ENCODE data around the gene SH3BGRL2. TPM values are rescaled to one million over a fixed set of nuclear protein-coding genes. Genes with fewer than 3 reads are reported as not detected.
"Not testable (repeated sequence)": the region's sequence is repeated elsewhere in the genome, so short reads cannot be mapped to it uniquely, and the experiment has no call there.

SH3BGRL2 gene
- total RNA-seq, 1 experiment from 2014 or later: 46.1 TPM

DNA sequence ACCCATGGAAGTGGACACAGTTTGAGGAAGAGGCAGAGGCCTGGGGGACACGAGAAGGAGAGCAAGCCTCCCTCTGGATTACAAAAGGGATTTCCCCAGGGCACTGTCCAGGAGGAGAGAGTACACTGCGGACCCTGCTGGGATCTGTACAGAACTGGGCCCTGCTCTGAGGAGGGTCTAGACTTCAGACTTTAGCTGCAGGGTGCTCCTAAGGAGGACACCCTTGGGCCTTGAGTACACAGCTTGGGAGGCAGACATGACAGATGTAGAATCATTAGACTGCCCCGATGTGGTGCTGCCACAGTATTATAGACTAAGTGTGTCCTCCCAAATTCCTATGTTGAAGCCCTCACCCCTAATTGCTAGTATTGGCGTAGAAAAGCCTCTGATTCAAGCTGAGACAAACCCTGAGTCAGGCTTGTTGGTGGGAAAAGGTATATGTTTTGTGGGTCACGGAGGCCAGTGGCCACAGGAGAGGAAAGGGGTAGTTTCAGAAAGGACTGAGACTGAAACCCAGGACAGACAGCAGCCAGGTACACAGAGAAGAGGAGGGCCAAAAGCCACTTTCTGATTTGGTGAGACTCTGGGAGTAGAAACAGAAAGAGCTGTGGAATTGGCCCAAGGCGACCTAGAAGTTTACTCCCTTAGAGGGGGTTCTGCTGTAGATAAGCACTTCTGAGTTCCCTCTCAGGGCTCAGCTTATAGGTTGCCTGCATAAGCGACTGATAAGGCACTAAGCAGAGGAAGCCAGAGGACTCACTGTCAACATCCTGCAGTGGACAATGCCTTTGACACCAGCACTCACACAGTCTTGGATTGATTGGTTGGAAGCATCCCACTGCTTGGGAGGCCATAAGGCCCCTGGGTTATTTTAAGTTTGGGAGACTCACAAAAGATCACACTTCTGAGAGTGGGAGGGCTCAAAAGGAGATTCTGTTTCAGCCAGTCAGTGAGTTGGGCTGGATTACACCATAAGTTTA, 16.5 kb upstream of the SH3BGRL2 start:
- Mint-ChIP-seq H3K36me3 (ENCODE audit: insufficient read depth, unreplicated experiment) (peaks cover 5% of the 10 kb centered on the region), H3K4me3 (ENCODE audit: low read depth, unreplicated experiment) (no peak overlapping the region), H3K27ac (ENCODE audit: unreplicated experiment) (no peak overlapping the region), H3K4me1 (ENCODE audit: low read depth, unreplicated experiment) (peaks cover 34% of the 10 kb centered on the region), H3K9me3 (ENCODE audit: low read depth, unreplicated experiment) (no peaks in the 10 kb centered on the region), H3K27me3 (ENCODE audit: unreplicated experiment) (no peaks in the 10 kb centered on the region)
- TF ChIP-seq, protein P1, sequence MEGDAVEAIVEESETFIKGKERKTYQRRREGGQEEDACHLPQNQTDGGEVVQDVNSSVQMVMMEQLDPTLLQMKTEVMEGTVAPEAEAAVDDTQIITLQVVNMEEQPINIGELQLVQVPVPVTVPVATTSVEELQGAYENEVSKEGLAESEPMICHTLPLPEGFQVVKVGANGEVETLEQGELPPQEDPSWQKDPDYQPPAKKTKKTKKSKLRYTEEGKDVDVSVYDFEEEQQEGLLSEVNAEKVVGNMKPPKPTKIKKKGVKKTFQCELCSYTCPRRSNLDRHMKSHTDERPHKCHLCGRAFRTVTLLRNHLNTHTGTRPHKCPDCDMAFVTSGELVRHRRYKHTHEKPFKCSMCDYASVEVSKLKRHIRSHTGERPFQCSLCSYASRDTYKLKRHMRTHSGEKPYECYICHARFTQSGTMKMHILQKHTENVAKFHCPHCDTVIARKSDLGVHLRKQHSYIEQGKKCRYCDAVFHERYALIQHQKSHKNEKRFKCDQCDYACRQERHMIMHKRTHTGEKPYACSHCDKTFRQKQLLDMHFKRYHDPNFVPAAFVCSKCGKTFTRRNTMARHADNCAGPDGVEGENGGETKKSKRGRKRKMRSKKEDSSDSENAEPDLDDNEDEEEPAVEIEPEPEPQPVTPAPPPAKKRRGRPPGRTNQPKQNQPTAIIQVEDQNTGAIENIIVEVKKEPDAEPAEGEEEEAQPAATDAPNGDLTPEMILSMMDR (IDR thresholded peaks at IDR 0.05; ENCODE audit: unreplicated experiment): no peak
- CTCF ChIA-PET: no interaction called here
- intact Hi-C loops (cut with micrococcal nuclease; ENCODE audit: unreplicated experiment): no loop called here
- no peak for DNase-seq
- no TSS peak for BruUV-seq (replicated peaks)

DNA sequence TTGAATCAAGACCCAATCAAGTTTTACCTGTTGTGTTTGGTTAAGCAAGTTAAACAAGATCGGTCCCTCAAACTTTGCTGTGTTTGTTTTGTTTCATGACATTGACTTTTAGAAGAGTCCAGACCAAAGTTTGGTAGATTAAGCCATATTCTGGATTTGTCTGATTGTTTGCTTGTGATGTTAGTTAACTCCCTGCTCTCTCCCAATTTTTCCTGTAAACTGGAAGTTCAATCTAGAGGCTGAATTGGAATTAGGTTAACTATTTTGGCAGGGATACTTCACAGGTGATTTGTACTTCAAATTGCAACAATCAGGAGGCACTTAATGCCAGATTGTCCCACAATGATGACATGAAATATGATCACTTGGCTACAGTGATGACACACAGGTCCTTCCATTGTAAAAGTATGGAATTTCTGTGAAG, 13.6 kb upstream of the SH3BGRL2 start:
- no peaks in the 10 kb centered on the region for H3K36me3 Mint-ChIP-seq (ENCODE audit: insufficient read depth, unreplicated experiment)
- CTCF ChIA-PET: no interaction called here
- no peaks in the 10 kb centered on the region for H3K9me3 Mint-ChIP-seq (ENCODE audit: low read depth, unreplicated experiment)
- intact Hi-C loops (cut with micrococcal nuclease; ENCODE audit: unreplicated experiment): no loop called here
- no peak overlapping the region for H3K4me3 Mint-ChIP-seq (ENCODE audit: low read depth, unreplicated experiment)
- DNase-seq: no peak
- peaks cover 24% of the 10 kb centered on the region for H3K4me1 Mint-ChIP-seq (ENCODE audit: low read depth, unreplicated experiment)
- H3K27me3 Mint-ChIP-seq (ENCODE audit: unreplicated experiment): no peaks in the 10 kb centered on the region
- H3K27ac Mint-ChIP-seq (ENCODE audit: unreplicated experiment): no peak overlapping the region
- no TSS peak for BruUV-seq (replicated peaks)
- TF ChIP-seq, protein P1 (IDR thresholded peaks at IDR 0.05; ENCODE audit: unreplicated experiment): no peak

DNA sequence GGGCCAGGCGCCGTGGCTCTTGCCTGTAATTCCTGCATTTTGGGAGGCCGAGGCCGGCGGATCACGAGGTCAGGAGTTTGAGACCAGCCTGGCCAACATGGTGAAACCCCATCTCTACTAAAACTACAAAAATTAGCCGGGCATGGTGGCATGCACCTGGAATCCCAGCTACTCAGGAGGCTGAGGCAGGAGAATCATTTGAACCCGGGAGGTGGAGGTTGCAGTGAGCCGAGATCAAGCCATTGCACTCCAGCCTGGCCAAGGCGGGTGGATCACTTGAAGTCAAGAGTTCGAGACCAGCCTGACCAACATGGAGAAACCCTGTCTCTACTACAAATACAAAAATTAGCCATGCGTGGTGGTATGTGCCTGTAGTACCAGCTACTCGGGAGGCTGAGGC, 12.7 kb upstream of the SH3BGRL2 start:
- H3K36me3 Mint-ChIP-seq (ENCODE audit: insufficient read depth, unreplicated experiment); BruUV-seq (replicated peaks); H3K27me3 Mint-ChIP-seq (ENCODE audit: unreplicated experiment); intact Hi-C loops (cut with micrococcal nuclease; ENCODE audit: unreplicated experiment); H3K9me3 Mint-ChIP-seq (ENCODE audit: low read depth, unreplicated experiment); CTCF ChIA-PET; H3K4me3 Mint-ChIP-seq (ENCODE audit: low read depth, unreplicated experiment); DNase-seq; H3K27ac Mint-ChIP-seq (ENCODE audit: unreplicated experiment): not testable (repeated sequence)
- H3K4me1 Mint-ChIP-seq (ENCODE audit: low read depth, unreplicated experiment): peaks cover 16% of the 10 kb centered on the region

DNA sequence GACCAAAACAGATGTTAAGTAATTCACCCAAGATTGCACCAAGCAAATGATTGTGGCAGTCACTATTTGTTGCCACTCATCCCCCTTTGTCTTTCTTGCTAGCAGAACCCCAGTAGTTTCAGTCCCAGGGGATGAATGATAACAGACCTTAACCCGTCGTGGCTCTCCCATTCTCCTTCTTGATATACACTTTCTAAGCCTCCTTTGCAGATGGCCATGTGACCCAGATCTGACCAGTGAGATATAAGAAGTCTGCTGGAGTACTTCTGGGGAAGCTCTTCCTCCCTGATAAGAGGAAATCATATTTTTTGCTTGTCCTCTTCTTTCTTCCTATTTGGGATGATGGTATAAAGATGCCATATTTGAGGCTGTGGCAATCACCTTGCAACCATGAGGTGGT, 9.6 kb upstream of the SH3BGRL2 start:
- intact Hi-C loops (cut with micrococcal nuclease; ENCODE audit: unreplicated experiment): no loop called here
- no peak overlapping the region for H3K4me3 Mint-ChIP-seq (ENCODE audit: low read depth, unreplicated experiment)
- CTCF ChIA-PET: no interaction called here
- H3K27me3 Mint-ChIP-seq (ENCODE audit: unreplicated experiment): no peaks in the 10 kb centered on the region
- no peak overlapping the region for H3K27ac Mint-ChIP-seq (ENCODE audit: unreplicated experiment)
- no peak for DNase-seq
- no peaks in the 10 kb centered on the region for H3K36me3 Mint-ChIP-seq (ENCODE audit: insufficient read depth, unreplicated experiment)
- no peaks in the 10 kb centered on the region for H3K9me3 Mint-ChIP-seq (ENCODE audit: low read depth, unreplicated experiment)
- TF ChIP-seq, protein P1 (IDR thresholded peaks at IDR 0.05; ENCODE audit: unreplicated experiment): no peak
- H3K4me1 Mint-ChIP-seq (ENCODE audit: low read depth, unreplicated experiment): peaks cover 16% of the 10 kb centered on the region
- no TSS peak for BruUV-seq (replicated peaks)

DNA sequence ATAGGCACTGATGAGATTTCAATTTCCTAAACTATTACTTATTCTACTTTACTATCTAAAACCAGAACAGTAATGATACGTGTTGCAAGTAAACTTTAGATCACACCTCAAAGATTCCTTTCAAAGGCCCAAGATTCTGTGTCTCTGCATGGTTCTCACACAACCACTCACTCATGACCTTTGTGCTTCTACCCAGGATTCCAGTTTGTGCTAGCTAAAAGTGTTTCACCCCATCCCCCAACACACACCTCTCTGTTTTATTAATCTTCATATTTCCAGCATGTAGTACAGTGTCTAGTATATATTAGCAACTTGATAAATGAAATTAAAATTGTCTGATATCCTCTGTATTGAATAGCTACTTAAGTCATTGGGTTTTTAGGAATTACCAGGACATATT, 8.8 kb upstream of the SH3BGRL2 start:
- Mint-ChIP-seq H3K36me3 (ENCODE audit: insufficient read depth, unreplicated experiment) (no peaks in the 10 kb centered on the region), H3K27ac (ENCODE audit: unreplicated experiment) (no peak overlapping the region), H3K9me3 (ENCODE audit: low read depth, unreplicated experiment) (no peaks in the 10 kb centered on the region), H3K4me1 (ENCODE audit: low read depth, unreplicated experiment) (peaks cover 16% of the 10 kb centered on the region), H3K27me3 (ENCODE audit: unreplicated experiment) (no peaks in the 10 kb centered on the region), H3K4me3 (ENCODE audit: low read depth, unreplicated experiment) (no peak overlapping the region)
- DNase-seq: no peak
- CTCF ChIA-PET: no interaction called here
- BruUV-seq (replicated peaks): no TSS peak
- TF ChIP-seq, protein P1 (IDR thresholded peaks at IDR 0.05; ENCODE audit: unreplicated experiment): no peak
- intact Hi-C loops (cut with micrococcal nuclease; ENCODE audit: unreplicated experiment): no loop called here
